BJ (cell line): ENCODE measurements around the gene F13B. TPM values are rescaled to one million over a fixed set of nuclear protein-coding genes. Genes with fewer than 3 reads are reported as not detected.

Experiments
- CTCF ChIA-PET: fragments of 350-600 bp; formaldehyde crosslinking; extraction: SDS; loops from one replicate; lab custom pipeline; 2021; ENCODE audit warnings: antibody characterized with exemption, inconsistent platforms; lab: Yijun Ruan, JAX
- POLR2A ChIA-PET: fragments of 300-600 bp; sonication (Branson Sonifier 250); formaldehyde crosslinking; extraction: SDS; loops from one replicate; lab custom pipeline; 2021; ENCODE audit warnings: antibody characterized with exemption; lab: Charles Lee
- DNase-seq: peaks from one replicate; pipeline ENCODE4 v3.0.0-alpha.2; 2011; ENCODE audit warnings: low read depth
- H3K27me3 ChIP-seq: 2 replicates; pipeline ENCODE4 v1.6.0; 2011; ENCODE audit warnings: low read length; ENCODE audit not compliant: control insufficient read depth, insufficient read depth
- H3K36me3 ChIP-seq: 2 replicates; pipeline ENCODE4 v1.5.1; 2011; ENCODE audit warnings: low read length; ENCODE audit not compliant: control insufficient read depth, insufficient read depth
- H3K4me3 ChIP-seq: 2 replicates; pipeline ENCODE4 v1.5.1; 2011; ENCODE audit warnings: low read depth, mild to moderate bottlenecking, control low read depth, low read length
- polyA minus RNA-seq: library from RNA; depleted of rRNA, polyadenylated mRNA; stranded (reverse); fragments of >200 nt; gene quantifications from 2 replicates; pipeline ENCODE4 v1.2.3, GENCODE V29; 2011; rRNA and poly(A)+ RNA removed
- polyA plus RNA-seq: library from polyadenylated mRNA; depleted of rRNA; stranded (reverse); fragments of >200 nt; gene quantifications from 2 replicates; pipeline ENCODE4 v1.2.3, GENCODE V29; 2011; rRNA removed
- TF ChIP-seq, protein P1 (sequence below): IDR thresholded peaks from 2 replicates; pipeline ENCODE4 v1.5.1; 2011; ENCODE audit warnings: low read depth, mild to moderate bottlenecking, control low read depth, inconsistent platforms, low read length, moderate library complexity; ENCODE audit not compliant: insufficient read depth

F13B gene, protein sequence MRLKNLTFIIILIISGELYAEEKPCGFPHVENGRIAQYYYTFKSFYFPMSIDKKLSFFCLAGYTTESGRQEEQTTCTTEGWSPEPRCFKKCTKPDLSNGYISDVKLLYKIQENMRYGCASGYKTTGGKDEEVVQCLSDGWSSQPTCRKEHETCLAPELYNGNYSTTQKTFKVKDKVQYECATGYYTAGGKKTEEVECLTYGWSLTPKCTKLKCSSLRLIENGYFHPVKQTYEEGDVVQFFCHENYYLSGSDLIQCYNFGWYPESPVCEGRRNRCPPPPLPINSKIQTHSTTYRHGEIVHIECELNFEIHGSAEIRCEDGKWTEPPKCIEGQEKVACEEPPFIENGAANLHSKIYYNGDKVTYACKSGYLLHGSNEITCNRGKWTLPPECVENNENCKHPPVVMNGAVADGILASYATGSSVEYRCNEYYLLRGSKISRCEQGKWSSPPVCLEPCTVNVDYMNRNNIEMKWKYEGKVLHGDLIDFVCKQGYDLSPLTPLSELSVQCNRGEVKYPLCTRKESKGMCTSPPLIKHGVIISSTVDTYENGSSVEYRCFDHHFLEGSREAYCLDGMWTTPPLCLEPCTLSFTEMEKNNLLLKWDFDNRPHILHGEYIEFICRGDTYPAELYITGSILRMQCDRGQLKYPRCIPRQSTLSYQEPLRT
- not detected in 2 replicates for polyA plus RNA-seq
- not detected in 2 replicates for polyA minus RNA-seq

DNA sequence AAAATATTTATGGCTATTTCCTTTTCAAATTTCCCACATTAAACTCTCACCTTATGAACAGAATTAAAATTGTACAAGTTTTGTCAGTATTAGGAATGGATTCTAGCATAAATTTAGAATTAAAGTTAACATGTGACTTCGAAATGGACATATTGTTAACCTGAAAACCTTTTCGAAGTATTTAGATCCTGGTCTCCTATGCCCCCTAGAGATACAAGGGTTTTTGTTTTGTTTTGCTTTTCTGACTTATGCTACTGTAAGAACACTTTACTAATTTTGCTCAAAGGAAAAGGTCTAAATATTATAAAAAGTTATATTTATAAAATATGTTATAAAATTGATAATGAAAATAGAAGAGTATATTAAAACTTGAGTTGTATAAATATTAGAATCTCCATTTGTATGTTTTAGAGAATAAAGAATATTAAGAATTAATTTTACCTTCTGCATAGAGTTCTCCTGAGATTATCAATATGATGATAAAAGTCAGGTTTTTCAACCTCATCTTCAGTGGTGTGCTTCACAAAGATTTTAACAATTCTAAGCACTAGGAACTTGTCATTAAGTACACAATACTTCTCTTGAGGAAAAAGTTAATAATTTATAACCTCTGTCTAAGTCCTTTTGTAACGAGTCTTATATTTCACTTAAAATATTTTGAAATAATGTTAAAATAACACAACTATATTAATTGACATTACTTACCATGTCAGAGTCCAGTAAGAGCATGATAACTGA lies at the start of gene F13B:
Gene F13B (minus strand): TSS at position 542 of the 738 bp plus-strand sequence. CDS start 37 bp downstream, at position 505.
- no peaks in the 10 kb centered on the region for H3K36me3 ChIP-seq
- POLR2A ChIA-PET = no interaction called here
- H3K4me3 ChIP-seq = no peak within 1 kb of the TSS
- CTCF ChIA-PET = no interaction called here
- TF ChIP-seq, protein P1, sequence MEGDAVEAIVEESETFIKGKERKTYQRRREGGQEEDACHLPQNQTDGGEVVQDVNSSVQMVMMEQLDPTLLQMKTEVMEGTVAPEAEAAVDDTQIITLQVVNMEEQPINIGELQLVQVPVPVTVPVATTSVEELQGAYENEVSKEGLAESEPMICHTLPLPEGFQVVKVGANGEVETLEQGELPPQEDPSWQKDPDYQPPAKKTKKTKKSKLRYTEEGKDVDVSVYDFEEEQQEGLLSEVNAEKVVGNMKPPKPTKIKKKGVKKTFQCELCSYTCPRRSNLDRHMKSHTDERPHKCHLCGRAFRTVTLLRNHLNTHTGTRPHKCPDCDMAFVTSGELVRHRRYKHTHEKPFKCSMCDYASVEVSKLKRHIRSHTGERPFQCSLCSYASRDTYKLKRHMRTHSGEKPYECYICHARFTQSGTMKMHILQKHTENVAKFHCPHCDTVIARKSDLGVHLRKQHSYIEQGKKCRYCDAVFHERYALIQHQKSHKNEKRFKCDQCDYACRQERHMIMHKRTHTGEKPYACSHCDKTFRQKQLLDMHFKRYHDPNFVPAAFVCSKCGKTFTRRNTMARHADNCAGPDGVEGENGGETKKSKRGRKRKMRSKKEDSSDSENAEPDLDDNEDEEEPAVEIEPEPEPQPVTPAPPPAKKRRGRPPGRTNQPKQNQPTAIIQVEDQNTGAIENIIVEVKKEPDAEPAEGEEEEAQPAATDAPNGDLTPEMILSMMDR = no peak
- DNase-seq = no peak
- H3K27me3 ChIP-seq = no peaks in the 10 kb centered on the region

DNA sequence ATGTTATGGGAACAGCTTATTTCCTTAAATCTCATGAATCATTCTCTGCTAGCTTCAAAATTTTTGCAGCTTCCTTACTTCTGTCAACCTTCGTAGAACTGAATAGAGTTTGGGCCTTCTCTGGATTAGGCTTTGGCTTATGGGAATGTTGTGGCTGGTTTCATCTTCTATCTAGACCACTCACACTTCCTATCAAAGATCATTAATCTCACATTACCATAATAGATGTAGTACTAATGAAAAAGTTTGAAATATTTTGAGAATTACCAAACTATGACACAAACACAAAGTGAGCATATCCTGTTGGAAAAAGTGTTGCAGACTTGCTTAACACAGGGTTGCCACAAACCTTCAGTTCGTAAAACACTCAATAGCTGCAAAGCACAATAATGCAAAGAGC lies 49.1 kb upstream of the F13B start:
- Histone ChIP-seq H3K4me3 (no peak overlapping the region), H3K36me3 (no peaks in the 10 kb centered on the region), H3K27me3 (no peaks in the 10 kb centered on the region)
- no peak for DNase-seq
- CTCF ChIA-PET = no interaction called here
- POLR2A ChIA-PET = no interaction called here
- TF ChIP-seq, protein P1 = no peak

DNA sequence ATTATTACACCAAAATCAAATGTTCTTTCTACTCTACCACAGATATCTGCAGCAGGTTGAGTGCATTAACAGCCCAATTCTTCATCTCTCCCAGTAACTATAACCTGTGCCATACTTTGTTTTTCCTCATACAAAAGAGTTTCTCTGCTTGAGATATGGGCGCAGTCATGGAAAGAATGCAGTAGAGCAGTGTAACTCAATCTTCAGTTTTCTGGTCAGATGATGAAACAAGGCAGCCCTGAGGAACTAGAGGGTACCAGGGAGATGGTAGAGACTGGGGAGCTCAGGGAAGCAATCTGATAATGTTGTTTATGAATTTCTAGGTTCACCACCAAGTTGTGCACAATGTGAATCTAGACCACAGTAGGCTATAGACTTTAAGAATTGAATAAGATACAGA lies 39.8 kb upstream of the F13B start:
- DNase-seq = no peak
- no peaks in the 10 kb centered on the region for H3K36me3 ChIP-seq
- POLR2A ChIA-PET = no interaction called here
- CTCF ChIA-PET = interaction anchor here (1.2 kb wide), 1 partner anchor 17 kb away, joined by 3 read pairs; no protein-coding TSS in a partner anchor
- no peaks in the 10 kb centered on the region for H3K27me3 ChIP-seq
- H3K4me3 ChIP-seq = no peak overlapping the region
- TF ChIP-seq, protein P1 = no peak

DNA sequence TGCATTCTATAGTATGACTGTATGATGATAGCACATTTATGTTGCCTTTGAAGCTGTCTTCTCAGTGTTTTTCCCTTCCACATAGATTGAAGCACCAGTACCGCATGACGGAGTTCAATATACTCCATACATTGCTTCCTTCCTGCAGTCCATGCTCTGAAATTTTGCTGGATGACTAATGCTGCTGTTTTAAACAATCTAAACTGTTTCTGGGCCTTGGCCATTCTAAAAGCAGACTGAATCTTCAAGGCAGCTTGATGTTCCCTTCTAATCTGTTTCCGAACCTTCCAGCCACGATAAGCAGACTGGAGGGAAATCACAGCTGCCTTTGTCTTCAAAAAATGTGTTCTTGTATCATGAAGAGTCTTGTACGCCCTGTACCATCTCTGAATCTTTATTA lies 36.2 kb upstream of the F13B start:
- TF ChIP-seq, protein P1 = no peak
- H3K4me3 ChIP-seq = no peak overlapping the region
- H3K36me3 ChIP-seq = no peaks in the 10 kb centered on the region
- CTCF ChIA-PET = interaction anchor here (1.4 kb wide), 1 partner anchor 77 kb away, joined by 5 read pairs; no protein-coding TSS in a partner anchor
- H3K27me3 ChIP-seq = no peaks in the 10 kb centered on the region
- DNase-seq = no peak
- POLR2A ChIA-PET = no interaction called here

DNA sequence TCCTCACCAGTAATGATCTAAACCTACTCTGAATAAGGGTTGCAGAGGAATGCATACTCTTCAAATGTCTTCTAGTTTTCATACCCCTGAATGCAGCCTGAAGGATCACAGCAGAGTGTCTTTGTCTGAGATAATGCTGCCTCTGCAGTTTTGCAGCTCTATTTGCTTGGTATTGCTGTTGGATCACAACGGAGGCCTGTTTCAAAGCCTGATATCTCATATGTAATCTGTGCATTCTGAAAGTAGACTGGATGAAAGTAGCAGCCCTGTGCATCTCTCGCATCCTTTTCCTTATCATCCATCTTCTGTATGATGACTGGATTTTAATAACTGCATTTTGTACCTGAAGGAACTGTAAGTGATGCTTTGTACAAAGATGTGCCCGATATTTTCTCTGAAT lies 34.9 kb upstream of the F13B start:
- CTCF ChIA-PET = no interaction called here
- H3K36me3 ChIP-seq = no peaks in the 10 kb centered on the region

More for the DNA sequence above, 34.9 kb upstream of the F13B start:
- no peak overlapping the region for H3K4me3 ChIP-seq
- no peak for DNase-seq
- POLR2A ChIA-PET = no interaction called here
- no peaks in the 10 kb centered on the region for H3K27me3 ChIP-seq
- TF ChIP-seq, protein P1 = no peak
